ENCODE measurements around the gene KIF21A.
"Not testable (repeated sequence)": the region's sequence is repeated elsewhere in the genome, so short reads cannot be mapped to it uniquely, and the experiment has no call there.

Gene KIF21A

GRCh38 chr12:39341761-39342160, 101.2 kb downstream of the KIF21A start:
- DNase-seq (ENCODE audit: low spot score): no peak

GRCh38 chr12:39341179-39341578, 101.7 kb downstream of the KIF21A start:
- no peak for DNase-seq (ENCODE audit: low spot score)

DNA sequence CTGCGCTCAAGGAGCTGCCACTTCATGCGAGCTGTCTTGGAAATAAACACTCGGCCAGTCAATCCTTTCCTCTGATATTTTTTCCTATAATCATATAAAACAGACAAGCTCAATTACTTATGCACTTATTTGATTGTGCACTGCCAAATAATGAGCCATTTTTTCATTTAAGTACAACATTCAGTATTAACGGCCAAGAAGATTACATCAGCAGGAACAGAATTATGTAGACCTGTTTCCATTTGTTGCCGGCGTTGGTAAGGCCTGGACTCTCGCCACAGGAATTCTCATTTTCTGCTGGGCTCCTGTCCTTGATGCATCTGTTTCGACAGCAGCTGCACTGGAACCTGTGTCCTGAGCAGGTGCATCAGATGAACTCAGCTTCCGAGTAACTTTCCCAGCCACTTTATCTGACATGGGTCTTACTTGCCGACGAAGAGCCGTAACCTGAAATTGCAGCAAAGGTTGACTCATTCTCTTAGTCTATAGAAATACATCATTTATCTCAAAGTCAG, 110.2 kb downstream of the KIF21A start:
- DNase-seq (ENCODE audit: low spot score): no peak

- DNase-seq (ENCODE audit: low spot score): no peak
These were observed 111.2 kb downstream of the KIF21A start for GRCh38 chr12:39331539-39332261.

- DNase-seq (ENCODE audit: low spot score): peak; percentile 29
These were observed 113.0 kb downstream of the KIF21A start for GRCh38 chr12:39329876-39330275.

DNA sequence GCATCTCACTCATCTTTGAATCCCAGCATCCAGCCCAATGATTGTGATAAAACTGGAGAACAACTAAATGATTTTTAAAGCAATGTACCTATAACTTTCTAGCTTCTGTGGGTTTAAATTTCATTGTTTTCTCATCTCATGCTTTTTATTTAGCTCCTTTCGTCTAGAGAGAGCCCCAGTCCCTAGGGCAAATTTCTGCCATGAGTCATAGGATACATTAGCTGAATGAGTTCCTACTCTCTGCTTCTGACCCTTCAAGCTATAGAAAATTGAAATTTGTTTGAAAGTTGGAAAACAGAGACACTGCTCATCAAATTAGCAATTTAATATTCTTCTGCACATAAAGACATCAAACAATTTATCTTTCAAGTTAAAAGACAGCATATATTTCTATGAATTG, 113.9 kb downstream of the KIF21A start:
- DNase-seq (ENCODE audit: low spot score): peak; percentile 49

- no peak for DNase-seq (ENCODE audit: low spot score)
These were observed 115.0 kb downstream of the KIF21A start for GRCh38 chr12:39327965-39328364.

DNA sequence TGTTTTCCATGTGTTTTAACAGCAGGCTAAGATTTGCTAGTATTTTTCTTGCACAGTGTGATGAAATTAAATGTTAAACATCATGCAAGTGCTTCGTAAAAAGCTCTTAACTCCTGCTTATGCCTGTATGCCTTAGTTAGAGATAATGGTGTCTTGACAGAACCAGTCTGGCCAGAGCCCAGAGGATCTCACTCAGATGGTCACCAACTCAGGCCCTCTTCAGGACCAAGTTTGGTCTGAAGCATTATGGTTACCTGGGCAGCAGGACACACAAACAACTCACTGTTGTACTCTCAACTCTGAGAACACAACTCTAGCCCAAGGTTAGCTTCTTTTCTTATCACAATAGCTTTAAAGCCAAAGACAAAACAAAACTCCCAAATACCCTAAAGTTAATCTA, 115.4 kb downstream of the KIF21A start:
- DNase-seq (ENCODE audit: low spot score): no peak

DNA sequence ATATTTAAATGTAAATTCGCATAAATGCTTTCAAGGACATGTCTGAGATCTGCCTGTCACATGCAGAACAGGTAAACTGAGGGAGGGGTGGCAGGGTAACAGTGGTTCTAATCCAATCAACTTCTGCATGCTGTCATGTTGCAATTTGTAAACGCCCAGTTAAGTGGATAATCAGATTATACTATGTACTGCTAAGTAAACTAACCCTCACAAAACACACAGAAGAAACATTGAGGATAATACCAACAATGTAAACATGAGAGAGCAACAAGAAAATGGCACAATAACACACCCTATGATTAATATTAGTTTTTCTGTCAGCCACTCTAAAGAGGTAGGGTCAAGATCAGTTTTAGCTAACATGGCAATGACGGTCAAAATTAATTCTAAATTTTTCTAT, 123.7 kb downstream of the KIF21A start:
- DNase-seq (ENCODE audit: low spot score): no peak

DNA sequence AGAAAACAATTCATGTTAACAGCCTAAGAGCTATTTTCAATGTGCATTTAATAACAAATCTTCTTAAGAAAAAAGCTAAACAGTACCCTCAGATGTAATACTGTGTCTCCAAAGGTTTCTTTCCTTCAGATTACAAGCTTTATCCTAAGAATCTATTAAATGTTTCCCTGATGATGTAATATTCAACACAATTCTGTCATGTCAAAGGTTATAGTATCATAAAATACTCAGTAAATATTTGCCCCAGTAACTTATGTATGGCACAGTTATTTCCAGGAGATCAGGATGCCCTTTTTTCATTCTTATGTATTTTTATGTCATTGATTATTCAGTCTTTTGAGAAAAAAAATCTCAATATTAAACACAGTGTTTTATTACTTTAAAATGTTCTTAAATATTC, 128.4 kb downstream of the KIF21A start:
- DNase-seq (ENCODE audit: low spot score): no peak

DNA sequence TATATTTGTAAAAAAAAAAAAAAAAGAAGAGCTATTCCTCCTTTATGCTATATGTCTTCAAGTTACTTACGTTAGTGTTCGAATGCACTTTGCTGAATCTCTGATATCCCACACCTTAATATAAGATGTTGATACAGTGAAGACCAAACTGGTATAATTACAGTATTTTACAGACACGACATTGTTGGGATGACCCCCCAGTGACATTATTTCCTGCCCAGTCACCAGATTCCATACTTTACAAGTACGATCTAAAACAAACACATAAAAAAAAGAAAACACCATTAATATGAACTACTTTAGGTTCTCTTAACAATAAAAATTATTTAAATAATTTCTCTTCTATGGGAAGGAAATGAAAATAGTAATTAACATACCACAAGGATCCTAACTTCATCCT, 133.4 kb downstream of the KIF21A start:
- no peak for DNase-seq (ENCODE audit: low spot score)

GRCh38 chr12:39301422-39301821, 141.5 kb downstream of the KIF21A start:
- no peak for DNase-seq (ENCODE audit: low spot score)

- DNase-seq (ENCODE audit: low spot score): peak; percentile 11
These were observed 142.1 kb downstream of the KIF21A start for GRCh38 chr12:39300799-39301198.

DNA sequence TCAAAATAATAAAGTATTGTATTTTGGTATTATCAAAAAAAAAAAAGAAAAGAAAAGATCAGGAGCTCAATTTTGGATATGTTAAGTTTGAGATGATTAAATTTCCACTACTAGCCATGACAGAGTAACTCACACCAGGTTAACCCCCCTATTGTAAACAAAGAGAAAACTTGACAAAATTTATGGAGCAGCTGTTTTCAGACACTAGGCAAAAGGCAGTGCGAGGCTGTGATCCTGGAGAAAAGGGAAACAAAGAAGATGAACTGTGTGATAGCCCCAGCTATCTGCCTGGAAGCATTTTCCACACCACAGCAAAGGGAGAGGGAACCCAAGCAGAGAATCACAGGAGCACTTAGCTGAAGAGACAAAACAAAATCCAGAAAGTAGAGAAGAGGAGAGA, 145.0 kb downstream of the KIF21A start:
- DNase-seq (ENCODE audit: low spot score): no peak

DNA sequence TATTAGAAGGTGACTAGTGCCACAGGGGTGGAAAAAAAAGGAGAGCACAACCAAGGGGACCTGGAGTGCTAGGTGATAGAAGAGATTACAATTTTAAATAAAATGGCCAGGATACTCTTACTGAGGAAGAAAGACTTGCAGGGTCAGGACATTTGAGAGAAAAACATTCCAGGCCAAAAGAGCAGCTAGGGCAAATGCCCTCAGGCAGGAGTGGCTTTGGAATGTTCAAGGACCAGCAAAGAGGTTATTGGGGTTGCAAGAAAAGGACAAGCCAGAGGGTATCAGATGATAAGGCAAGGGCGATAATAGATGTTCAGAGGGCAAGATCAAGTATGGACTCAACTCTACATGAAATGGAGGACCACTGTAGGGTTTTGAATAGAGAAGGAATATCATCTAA, 146.4 kb downstream of the KIF21A start:
- DNase-seq (ENCODE audit: low spot score): no peak

DNA sequence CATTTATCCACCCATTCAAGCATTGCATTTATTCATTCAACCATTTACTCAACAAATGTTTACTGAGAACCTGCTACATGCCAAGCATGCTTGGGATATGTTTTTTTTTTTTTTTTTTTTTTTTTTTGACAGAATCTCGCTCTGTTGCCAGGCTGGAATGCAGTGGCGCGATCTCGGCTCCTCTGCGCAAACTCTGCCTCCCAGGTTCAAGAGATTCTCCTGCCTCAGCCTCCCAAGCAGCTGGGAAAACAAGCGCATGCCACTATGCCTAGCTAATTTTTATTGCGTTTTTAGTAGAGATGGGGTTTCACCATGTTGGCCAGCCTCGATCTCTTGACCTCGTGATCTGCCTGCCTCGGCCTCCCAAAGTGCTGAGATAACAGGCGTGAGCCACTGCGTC, 147.3 kb downstream of the KIF21A start:
- DNase-seq (ENCODE audit: low spot score): not testable (repeated sequence)

DNA sequence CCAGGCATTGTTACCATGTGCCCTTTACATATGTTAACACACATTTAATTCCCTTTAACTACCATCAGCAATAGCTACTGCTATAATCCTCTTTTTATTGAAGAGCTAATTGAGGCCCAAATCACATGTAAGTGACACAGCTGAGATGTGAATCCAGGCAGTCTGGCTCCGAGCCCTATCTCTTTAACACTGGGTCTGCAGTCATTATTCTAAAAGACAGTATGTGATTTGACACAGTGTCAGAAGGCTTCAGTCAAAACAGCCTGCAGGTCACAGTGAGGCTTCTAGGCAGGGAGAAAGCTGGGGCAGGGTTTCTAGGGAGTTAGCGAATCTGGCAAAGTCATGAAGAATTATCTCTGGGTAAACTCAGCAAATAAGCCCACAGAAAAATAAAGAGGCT, 148.2 kb downstream of the KIF21A start:
- peak; percentile 30 for DNase-seq (ENCODE audit: low spot score)

DNA sequence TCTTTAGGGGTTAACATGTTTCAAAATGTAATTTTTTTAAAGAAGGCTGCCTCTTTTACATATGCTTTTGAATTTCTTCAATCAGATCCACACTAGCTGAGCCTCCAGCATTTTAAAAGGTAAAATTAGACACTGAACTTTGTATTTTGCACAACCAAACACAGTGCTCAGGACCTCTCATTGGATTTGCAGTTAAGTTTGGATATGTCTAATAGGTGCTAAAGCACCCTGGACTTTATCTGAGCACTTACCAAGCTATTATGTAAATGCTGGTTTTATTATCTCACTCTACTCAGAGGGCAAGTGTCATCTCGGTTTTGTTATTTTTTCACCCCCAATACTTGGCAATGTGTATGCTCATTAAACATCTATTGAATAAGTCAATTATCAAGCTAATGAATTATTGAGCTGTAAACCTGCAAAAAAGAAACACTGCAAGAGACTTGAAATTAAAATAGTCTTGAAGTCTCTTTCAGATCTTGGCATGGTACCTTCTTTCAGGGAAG, 150.7 kb downstream of the KIF21A start:
- no peak for DNase-seq (ENCODE audit: low spot score)

- no peak for DNase-seq (ENCODE audit: low spot score)
These were observed 155.1 kb downstream of the KIF21A start for GRCh38 chr12:39287817-39288216.

DNA sequence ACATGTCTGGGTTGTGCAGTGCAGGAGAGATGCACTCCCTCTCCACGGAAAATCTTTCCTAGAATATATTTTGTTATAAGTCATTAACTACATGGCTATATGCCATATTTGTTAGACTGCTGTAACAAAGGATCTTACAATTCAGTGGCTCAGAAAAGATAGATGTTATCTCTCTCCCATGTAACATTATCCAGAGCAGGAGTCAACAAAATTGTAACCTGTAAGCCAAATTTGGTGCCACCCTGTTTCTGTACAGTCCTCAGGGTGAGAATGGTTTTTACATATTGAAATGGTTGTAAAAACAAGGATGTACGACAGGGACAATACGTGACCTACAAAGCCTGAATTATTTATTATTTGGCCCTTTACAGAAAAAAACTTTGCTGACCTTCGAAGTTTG, 155.5 kb downstream of the KIF21A start:
- no peak for DNase-seq (ENCODE audit: low spot score)

- DNase-seq (ENCODE audit: low spot score): no peak
These were observed 164.5 kb downstream of the KIF21A start for GRCh38 chr12:39278426-39278825.

GRCh38 chr12:39277416-39277815, 165.5 kb downstream of the KIF21A start:
- DNase-seq (ENCODE audit: low spot score): no peak

DNA sequence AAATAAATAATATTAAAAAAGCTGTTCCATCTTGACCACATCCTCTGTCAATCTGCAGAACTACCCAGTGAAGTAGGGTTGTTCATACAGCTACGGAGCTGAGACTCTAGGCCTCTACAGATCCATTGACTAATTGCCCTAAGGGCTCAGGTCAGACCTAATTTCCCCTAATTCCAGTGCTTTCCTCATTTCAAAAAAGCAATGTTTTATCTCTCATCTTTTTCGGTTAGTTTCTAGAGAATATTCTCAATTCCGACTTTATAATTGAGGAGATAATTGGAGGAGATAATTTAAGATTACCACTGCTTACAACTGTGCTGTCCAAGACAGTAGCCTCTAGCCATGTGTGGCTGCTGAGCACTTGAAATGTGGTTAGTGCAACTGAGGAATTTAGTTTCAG, 167.1 kb downstream of the KIF21A start:
- no peak for DNase-seq (ENCODE audit: low spot score)
